IPS-NIHi7 (cell line): ENCODE results near the gene NACC2.

Source experiments
- DNase-seq: peaks from one replicate; pipeline ENCODE4 v3.0.0; 2012; ENCODE audit warnings: mixed read lengths; ENCODE audit errors: extremely low spot score

Gene NACC2

GRCh38 chr9:135961277-135961715 is 133.8 kb downstream of the NACC2 start, which contains the start of gene UBAC1:
TSS of gene UBAC1 (minus strand) at chr9:135961373. CDS start at chr9:135961162, 211 bp downstream.
- DNase-seq: peak; percentile 99

- peak; percentile 63 for DNase-seq
Measured at GRCh38 chr9:135960411-135961276, 134.4 kb downstream of the NACC2 start.

DNA sequence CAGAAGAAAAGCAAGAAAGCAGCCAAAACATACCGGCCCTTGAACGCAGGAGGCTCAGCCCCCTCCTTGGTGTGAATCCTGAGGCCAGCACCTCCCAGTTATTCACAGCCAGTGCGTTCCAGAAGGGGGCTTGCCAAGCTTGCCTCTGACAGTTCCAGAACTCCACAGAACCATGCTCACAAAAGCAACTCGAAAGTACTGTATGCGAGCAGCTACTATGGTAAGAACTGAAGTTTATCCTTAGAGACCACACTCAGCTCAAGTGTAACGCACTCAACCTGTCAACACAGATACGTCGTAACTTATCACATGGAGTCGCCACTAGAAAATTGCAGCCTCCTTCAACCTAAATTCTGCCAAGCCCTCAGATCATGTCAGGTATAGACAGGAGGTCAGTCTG is 135.3 kb downstream of the NACC2 start:
- DNase-seq: no peak

DNA sequence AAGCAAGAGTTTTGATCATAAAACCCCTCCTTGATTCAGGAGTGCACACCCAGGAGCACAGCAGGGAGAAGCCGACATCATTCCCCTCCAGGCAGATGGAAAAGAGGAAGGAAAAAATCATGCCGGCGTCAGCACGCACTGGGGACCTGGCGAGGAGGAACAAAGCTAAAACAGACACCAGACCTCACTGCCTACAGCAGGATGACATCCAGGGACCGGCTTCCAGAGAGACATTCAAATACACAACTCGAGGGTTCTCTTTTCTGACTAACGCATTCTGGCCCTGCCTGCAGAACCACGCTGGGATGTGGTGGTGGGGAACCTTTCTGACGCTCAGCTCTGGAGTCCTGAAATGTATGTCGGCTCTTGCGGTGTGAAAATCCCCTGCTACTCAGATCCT is 136.6 kb downstream of the NACC2 start:
- DNase-seq: no peak

GRCh38 chr9:135957431-135957830 is 137.7 kb downstream of the NACC2 start:
- no peak for DNase-seq

- DNase-seq: no peak
Measured at GRCh38 chr9:135956802-135957174, 138.3 kb downstream of the NACC2 start.
